Panc1 (cell line): ENCODE measurements around the gene RASA3.

Experiments
- CTCF ChIP-seq: fragments of 450-650 bp; IDR thresholded peaks from 2 replicates; pipeline ENCODE4 v1.5.1; 2017; ENCODE audit warnings: mild to moderate bottlenecking
- POLR2AphosphoS5 ChIP-seq: IDR thresholded peaks from 2 replicates; pipeline ENCODE4 v1.6.1; 2012; ENCODE audit warnings: mild to moderate bottlenecking, low read depth, low read length, moderate library complexity
- TCF7L2 ChIP-seq: IDR thresholded peaks from 2 replicates; pipeline ENCODE4 v1.6.1; 2011; ENCODE audit warnings: mild to moderate bottlenecking, low read depth, low read length, inconsistent platforms

- TF ChIP-seq CTCF (no peak), TCF7L2 (no peak), POLR2AphosphoS5 (no peak)
These were observed 185.8 kb downstream of the RASA3 start for GRCh38 chr13:113946409-113947181.
